ENCODE measurements around the gene VPS29. TPM values are rescaled to one million over a fixed set of nuclear protein-coding genes. Genes with fewer than 3 reads are reported as not detected.
"Not testable (repeated sequence)": the region's sequence is repeated elsewhere in the genome, so short reads cannot be mapped to it uniquely, and the experiment has no call there.

VPS29 gene
- 100 to 1,000 TPM; 130 to 164 (median 138) TPM for polyA plus RNA-seq (ENCODE audit: insufficient read length in 4 of 4)

GRCh38 chr12:110501752-110502738, at the start of gene VPS29, which contains the start of gene RAD9B:
VPS29 (minus strand) TSS chr12:110502111; CDS start chr12:110502051, 60 bp downstream.
RAD9B (plus strand) TSS chr12:110502331; CDS start chr12:110502338, 7 bp downstream.
- peak; percentile 89 to 98 (median 94) for DNase-seq (ENCODE audit: low read depth in 4 of 4, low spot score in 2 of 4)

- no peak for DNase-seq (ENCODE audit: low read depth in 4 of 4, low spot score in 2 of 4)
Observed at GRCh38 chr12:110550981-110551380, 49.1 kb upstream of the VPS29 start.

GRCh38 chr12:110549716-110550115, 47.8 kb upstream of the VPS29 start:
- no peak for DNase-seq (ENCODE audit: low read depth in 4 of 4, low spot score in 2 of 4)

- DNase-seq (ENCODE audit: low read depth in 4 of 4, low spot score in 2 of 4), result no peak
Observed at GRCh38 chr12:110548678-110549077, 46.8 kb upstream of the VPS29 start.

- DNase-seq (ENCODE audit: low read depth in 4 of 4, low spot score in 2 of 4), result no peak
Observed at GRCh38 chr12:110547090-110547489, 45.2 kb upstream of the VPS29 start.

GRCh38 chr12:110546339-110546738, 44.4 kb upstream of the VPS29 start:
- DNase-seq (ENCODE audit: low read depth in 4 of 4, low spot score in 2 of 4), result no peak

GRCh38 chr12:110545812-110546211, 43.9 kb upstream of the VPS29 start:
- DNase-seq (ENCODE audit: low read depth in 4 of 4, low spot score in 2 of 4), result no peak

GRCh38 chr12:110545259-110545658, 43.3 kb upstream of the VPS29 start:
- DNase-seq (ENCODE audit: low read depth in 4 of 4, low spot score in 2 of 4), result not testable (repeated sequence)

- no peak for DNase-seq (ENCODE audit: low read depth in 4 of 4, low spot score in 2 of 4)
Observed at GRCh38 chr12:110543965-110544364, 42.1 kb upstream of the VPS29 start.

GRCh38 chr12:110543252-110543959, 41.5 kb upstream of the VPS29 start:
- DNase-seq (ENCODE audit: low read depth in 4 of 4, low spot score in 2 of 4), result peak in 3 of 4 donors; percentile 41 to 57 (median 44)

GRCh38 chr12:110540048-110540447, 38.1 kb upstream of the VPS29 start:
- DNase-seq (ENCODE audit: low read depth in 4 of 4, low spot score in 2 of 4), result no peak

GRCh38 chr12:110538869-110539622, 37.1 kb upstream of the VPS29 start:
- DNase-seq (ENCODE audit: low read depth in 4 of 4, low spot score in 2 of 4), result no peak

- DNase-seq (ENCODE audit: low read depth in 4 of 4, low spot score in 2 of 4), result no peak
Observed at GRCh38 chr12:110537605-110538409, 35.9 kb upstream of the VPS29 start.

GRCh38 chr12:110536834-110537604, 35.1 kb upstream of the VPS29 start:
- no peak for DNase-seq (ENCODE audit: low read depth in 4 of 4, low spot score in 2 of 4)

- DNase-seq (ENCODE audit: low read depth in 4 of 4, low spot score in 2 of 4), result no peak
Observed at GRCh38 chr12:110534811-110535210, 32.9 kb upstream of the VPS29 start.

GRCh38 chr12:110533607-110534006, 31.7 kb upstream of the VPS29 start:
- no peak for DNase-seq (ENCODE audit: low read depth in 4 of 4, low spot score in 2 of 4)

- DNase-seq (ENCODE audit: low read depth in 4 of 4, low spot score in 2 of 4), result no peak
Observed at GRCh38 chr12:110532644-110533043, 30.7 kb upstream of the VPS29 start.

- no peak for DNase-seq (ENCODE audit: low read depth in 4 of 4, low spot score in 2 of 4)
Observed at GRCh38 chr12:110531741-110532333, 29.9 kb upstream of the VPS29 start.

GRCh38 chr12:110530511-110530910, 28.6 kb upstream of the VPS29 start:
- DNase-seq (ENCODE audit: low read depth in 4 of 4, low spot score in 2 of 4), result no peak

All from left renal cortex interstitium (tissue), 4 donors.